ENCODE data around the gene ANGEL1.

The ANGEL1 gene, protein sequence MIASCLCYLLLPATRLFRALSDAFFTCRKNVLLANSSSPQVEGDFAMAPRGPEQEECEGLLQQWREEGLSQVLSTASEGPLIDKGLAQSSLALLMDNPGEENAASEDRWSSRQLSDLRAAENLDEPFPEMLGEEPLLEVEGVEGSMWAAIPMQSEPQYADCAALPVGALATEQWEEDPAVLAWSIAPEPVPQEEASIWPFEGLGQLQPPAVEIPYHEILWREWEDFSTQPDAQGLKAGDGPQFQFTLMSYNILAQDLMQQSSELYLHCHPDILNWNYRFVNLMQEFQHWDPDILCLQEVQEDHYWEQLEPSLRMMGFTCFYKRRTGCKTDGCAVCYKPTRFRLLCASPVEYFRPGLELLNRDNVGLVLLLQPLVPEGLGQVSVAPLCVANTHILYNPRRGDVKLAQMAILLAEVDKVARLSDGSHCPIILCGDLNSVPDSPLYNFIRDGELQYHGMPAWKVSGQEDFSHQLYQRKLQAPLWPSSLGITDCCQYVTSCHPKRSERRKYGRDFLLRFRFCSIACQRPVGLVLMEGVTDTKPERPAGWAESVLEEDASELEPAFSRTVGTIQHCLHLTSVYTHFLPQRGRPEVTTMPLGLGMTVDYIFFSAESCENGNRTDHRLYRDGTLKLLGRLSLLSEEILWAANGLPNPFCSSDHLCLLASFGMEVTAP

DNA sequence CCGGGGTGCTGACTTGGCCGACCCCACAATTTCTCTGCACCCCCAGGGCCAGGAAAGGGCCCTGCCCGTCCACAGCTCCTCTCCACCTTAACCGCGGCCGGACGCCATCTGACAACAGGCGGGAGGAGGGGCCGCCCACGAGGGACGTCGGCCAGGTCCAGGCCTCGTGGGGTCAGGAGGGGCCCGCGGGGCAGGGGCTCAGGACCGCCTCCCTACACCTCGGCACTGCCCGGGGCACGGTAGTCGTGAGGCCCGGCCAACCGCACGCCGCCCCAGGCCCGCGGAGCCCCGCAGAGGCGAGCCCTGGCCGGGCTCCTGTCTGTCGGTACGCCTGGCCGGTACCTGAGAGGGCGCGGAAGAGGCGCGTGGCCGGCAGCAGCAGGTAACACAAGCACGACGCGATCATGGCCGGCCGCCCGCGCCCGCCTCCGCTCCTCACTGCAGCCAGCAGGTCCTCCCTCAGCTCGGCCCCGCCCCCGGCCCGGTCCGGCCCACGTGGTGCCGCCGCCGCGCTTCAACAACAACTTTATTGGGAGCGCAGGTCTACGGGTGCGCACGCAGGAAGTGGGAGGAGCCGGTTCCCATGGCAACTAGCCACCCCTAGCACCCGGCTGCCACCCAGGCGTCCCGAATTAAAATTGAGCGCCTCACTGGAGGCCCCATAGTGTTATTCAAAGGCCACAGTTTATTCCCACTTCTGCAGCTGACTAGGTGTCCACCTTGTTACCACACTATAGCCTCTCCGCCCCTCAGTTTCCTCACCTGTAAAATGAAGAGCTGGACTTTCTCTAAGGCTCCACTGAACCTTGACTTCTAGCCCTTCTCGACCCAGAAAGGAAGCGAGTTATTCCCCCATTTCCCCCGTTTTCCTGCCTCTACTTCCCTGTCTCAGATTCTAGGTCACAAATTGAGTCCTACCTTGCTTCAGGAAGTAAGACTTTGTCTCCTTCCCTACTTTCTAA, at the start of gene ANGEL1:
Gene ANGEL1, minus strand, starts transcription at position 461 of the 962 bp plus-strand sequence. Its CDS starts 55 bp downstream, at position 406.
- DNase-seq (ENCODE audit: low read depth), result peak; percentile 78

- no peak for DNase-seq (ENCODE audit: low read depth)
These were observed 49.0 kb upstream of the ANGEL1 start for GRCh38 chr14:76861574-76862255.

DNA sequence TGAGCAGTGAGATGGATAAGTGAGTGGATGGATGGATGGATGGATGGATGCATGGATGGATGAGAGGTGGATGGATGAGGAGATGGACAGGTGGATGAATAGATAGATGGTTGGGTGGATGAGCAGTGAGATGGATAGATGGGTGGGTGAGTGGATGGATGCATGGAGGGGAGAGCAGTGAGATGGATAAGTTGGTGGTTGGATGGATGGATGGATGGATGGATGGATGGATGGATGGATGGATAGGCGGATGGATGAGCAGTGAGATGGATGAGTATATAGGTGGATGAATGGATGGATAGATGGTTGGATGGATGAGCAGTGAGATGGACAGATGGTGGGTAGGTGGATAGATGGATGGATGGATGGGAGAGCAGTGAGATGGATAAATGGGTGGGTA, 44.1 kb upstream of the ANGEL1 start:
- no peak for DNase-seq (ENCODE audit: low read depth)

- no peak for DNase-seq (ENCODE audit: low read depth)
These were observed 42.4 kb upstream of the ANGEL1 start for GRCh38 chr14:76855066-76855465.

- no peak for DNase-seq (ENCODE audit: low read depth)
These were observed 36.2 kb upstream of the ANGEL1 start for GRCh38 chr14:76848879-76849278.

GRCh38 chr14:76846331-76847047, 33.8 kb upstream of the ANGEL1 start:
- no peak for DNase-seq (ENCODE audit: low read depth)

DNA sequence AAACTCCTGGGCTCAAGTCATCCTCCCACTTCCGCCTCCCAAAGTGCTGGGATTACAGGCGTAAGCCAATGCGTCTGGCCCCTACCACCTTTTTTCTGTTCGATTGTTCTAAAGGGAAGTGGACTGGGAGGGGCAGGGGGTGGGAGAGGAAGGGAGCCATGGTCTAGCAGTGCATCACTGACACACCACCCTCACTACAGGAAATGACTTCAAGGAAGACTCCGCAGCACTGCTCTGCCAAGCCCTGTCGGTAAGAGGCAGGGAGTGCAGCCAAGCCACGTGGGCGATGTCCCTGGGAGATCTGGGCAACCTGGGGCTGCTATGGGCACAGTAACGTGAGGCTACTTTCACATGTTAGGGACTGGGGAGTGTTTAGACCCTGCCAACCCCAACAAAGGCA, 31.5 kb upstream of the ANGEL1 start:
- peak; percentile 24 for DNase-seq (ENCODE audit: low read depth)

- no peak for DNase-seq (ENCODE audit: low read depth)
These were observed 29.7 kb upstream of the ANGEL1 start for GRCh38 chr14:76842414-76842813.

DNA sequence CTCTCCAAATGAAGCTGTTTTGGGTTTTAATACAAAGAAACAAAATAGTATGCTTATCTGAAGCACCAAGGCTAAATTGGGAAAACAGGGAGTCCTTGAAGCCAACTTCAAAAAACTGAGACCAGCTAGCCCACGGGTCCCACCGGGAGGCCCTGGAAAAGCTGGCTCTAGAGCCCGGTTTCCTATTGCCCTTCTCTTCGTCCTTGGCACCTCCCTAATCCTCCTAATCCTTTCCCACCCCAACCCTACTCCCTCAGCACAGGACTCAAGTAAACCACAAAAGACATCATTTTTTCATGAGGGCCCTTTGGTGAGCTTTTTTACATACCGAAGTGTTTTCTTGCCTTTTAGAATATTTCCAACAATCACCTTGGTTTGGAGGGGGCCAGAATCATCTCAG, 24.8 kb upstream of the ANGEL1 start:
- DNase-seq (ENCODE audit: low read depth), result no peak

GRCh38 chr14:76836029-76836630, 23.4 kb upstream of the ANGEL1 start:
- DNase-seq (ENCODE audit: low read depth), result no peak

DNA sequence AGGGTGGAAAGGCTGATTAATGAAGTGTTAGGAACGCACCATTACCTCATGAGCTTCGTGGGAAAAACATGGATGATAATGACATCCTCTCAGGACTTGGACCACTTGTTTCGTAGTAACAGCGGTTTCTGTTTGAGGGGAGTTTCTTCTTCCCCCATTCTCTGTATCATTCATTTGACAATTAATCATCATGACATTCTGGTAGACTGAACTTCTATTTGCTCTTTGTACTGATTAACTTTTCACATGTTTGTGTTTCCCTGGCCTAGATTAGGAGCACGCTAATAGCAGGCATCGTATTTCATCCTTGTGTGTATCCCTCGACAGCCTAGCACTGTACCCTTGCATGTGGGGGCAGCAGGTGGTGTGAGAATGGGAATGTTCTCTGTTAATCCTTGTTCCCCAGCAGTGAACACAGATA, 21.6 kb upstream of the ANGEL1 start:
- no peak for DNase-seq (ENCODE audit: low read depth)

- DNase-seq (ENCODE audit: low read depth), result no peak
These were observed 20.3 kb upstream of the ANGEL1 start for GRCh38 chr14:76833011-76833410.

DNA sequence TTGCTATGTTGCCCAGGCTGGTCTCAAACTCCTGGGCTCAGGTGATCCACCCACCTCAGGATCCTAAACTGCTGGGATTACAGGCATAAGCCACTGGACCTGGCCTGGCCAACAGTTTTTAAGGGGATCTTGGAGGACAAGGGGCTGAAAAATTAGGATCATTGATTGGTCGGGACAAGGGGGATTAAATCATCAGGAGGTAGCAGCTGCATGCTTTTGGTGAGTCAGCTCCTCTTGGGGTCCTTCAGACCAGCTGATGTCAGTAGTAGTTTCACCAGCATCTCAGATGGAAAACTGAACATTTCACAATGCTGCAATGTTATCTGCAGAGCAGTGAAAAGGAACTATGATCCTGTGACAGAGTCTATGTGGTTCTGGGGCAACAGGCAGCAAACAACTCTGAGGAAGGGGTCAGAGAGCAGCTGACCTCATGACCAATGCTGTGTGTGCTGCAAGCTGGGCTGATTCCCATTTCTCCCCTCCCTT, 19.9 kb upstream of the ANGEL1 start:
- no peak for DNase-seq (ENCODE audit: low read depth)

DNA sequence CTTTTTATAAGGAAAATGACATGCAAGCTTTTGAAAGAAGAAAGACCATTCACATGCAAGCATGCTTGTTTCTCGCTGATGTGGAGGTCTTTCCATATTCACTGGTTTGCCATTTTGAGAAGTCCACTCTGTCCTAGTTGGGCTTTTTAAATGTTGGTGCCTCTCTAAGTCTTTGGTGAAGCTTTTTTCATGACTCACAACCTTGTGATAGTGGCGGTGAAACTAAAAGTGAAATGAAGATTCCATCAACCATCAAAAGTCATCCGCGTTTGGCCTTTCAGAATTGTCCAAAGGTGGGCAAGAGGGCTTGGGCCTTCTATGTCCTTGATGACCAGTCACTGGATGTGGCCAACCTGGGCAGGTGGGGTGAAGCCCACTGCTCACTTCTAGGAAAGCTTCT, 17.9 kb upstream of the ANGEL1 start:
- DNase-seq (ENCODE audit: low read depth), result no peak

- DNase-seq (ENCODE audit: low read depth), result no peak
These were observed 17.2 kb upstream of the ANGEL1 start for GRCh38 chr14:76829650-76830421.

GRCh38 chr14:76829013-76829365, 16.3 kb upstream of the ANGEL1 start:
- DNase-seq (ENCODE audit: low read depth), result no peak

DNA sequence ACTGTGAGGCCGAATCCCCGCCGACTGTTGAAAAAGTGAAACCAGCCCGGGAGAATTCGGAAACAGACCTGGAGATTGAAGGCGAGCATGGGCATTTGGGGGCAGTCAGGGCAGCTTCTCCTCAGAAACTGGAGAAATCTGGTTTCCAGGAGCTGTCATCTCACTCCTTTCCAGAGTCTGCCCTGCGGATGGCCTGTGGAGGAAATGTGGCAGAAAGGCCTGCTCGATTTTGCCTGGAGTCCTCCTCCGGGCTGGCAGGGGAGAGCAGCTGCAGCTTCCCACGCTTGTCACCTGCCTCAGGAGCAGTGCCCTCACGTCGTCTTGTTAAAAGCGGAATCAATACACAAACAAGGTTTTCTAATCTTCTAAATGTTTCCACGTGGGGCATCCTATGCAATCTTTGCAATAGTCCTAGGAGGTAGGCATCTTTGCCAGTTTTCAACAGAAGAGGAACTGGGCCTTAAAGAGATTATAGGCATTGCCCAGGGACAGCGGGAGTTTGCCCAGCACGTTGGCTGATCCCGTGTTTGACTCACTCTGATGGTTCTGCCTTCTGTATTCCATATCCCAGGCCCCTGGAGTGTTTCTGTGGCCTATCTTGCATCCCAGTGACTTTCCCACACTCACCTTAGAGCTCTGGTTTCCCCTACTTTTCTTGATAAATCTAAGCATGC, 15.8 kb upstream of the ANGEL1 start:
- no peak for DNase-seq (ENCODE audit: low read depth)

GRCh38 chr14:76827696-76828296, 15.1 kb upstream of the ANGEL1 start:
- DNase-seq (ENCODE audit: low read depth), result no peak

- DNase-seq (ENCODE audit: low read depth), result no peak
These were observed 13.4 kb upstream of the ANGEL1 start, which contains the start of gene LRRC74A for GRCh38 chr14:76826122-76826521. Gene LRRC74A, plus strand, starts transcription at chr14:76826408. Its CDS starts 290 bp downstream, at chr14:76826698.

Data from CMK (cell line).